Rectal smooth muscle tissue (tissue), 1 donor: ENCODE data around the gene MGAT5.

Experiments used
- H3K27ac ChIP-seq: one replicate; pipeline ENCODE4 v1.7.0; 2013; ENCODE audit warnings: low read depth, low read length, inconsistent platforms
- H3K27me3 ChIP-seq: one replicate; pipeline ENCODE4 v1.7.0; 2013; ENCODE audit warnings: low read length; ENCODE audit not compliant: control insufficient read depth, insufficient read depth
- H3K36me3 ChIP-seq: one replicate; pipeline ENCODE4 v1.7.0; 2013; ENCODE audit warnings: low read length; ENCODE audit not compliant: control insufficient read depth, insufficient read depth
- H3K4me1 ChIP-seq: one replicate; pipeline ENCODE4 v1.7.0; 2013; ENCODE audit warnings: low read length; ENCODE audit not compliant: control insufficient read depth, insufficient read depth
- H3K4me3 ChIP-seq: one replicate; pipeline ENCODE4 v1.7.0; 2013; ENCODE audit warnings: low read length
- H3K9ac ChIP-seq: one replicate; pipeline ENCODE4 v1.7.0; 2013; ENCODE audit warnings: low read length

The MGAT5 gene

GRCh38 chr2:134438371-134438770, 184.5 kb downstream of the MGAT5 start:
- H3K27me3 ChIP-seq = no peaks in the 10 kb centered on the region
- no peak overlapping the region for H3K9ac ChIP-seq
- no peak overlapping the region for H3K4me3 ChIP-seq
- no peaks in the 10 kb centered on the region for H3K4me1 ChIP-seq
- no peak overlapping the region for H3K27ac ChIP-seq
- peaks cover 8% of the 10 kb centered on the region for H3K36me3 ChIP-seq

- H3K4me1 ChIP-seq = no peaks in the 10 kb centered on the region
- H3K27me3 ChIP-seq = no peaks in the 10 kb centered on the region
- H3K4me3 ChIP-seq = no peak overlapping the region
- peaks cover 8% of the 10 kb centered on the region for H3K36me3 ChIP-seq
- no peak overlapping the region for H3K9ac ChIP-seq
- H3K27ac ChIP-seq = no peak overlapping the region
These were observed 186.6 kb downstream of the MGAT5 start for GRCh38 chr2:134440336-134440909.

GRCh38 chr2:134441153-134441863, 187.4 kb downstream of the MGAT5 start:
- Histone ChIP-seq H3K27ac (no peak overlapping the region), H3K9ac (no peak overlapping the region), H3K36me3 (peaks cover 8% of the 10 kb centered on the region), H3K4me1 (no peaks in the 10 kb centered on the region), H3K27me3 (no peaks in the 10 kb centered on the region), H3K4me3 (no peak overlapping the region)

GRCh38 chr2:134443814-134444480, 190.1 kb downstream of the MGAT5 start:
- Histone ChIP-seq H3K4me1 (no peaks in the 10 kb centered on the region), H3K27me3 (no peaks in the 10 kb centered on the region), H3K27ac (no peak overlapping the region), H3K9ac (no peak overlapping the region), H3K36me3 (peaks cover 5% of the 10 kb centered on the region), H3K4me3 (no peak overlapping the region)

GRCh38 chr2:134445116-134445515, 191.2 kb downstream of the MGAT5 start:
- H3K27me3 ChIP-seq = no peaks in the 10 kb centered on the region
- no peaks in the 10 kb centered on the region for H3K4me1 ChIP-seq
- H3K4me3 ChIP-seq = no peak overlapping the region
- no peak overlapping the region for H3K9ac ChIP-seq
- H3K27ac ChIP-seq = no peak overlapping the region
- peaks cover 4% of the 10 kb centered on the region for H3K36me3 ChIP-seq

GRCh38 chr2:134445985-134446382, 192.1 kb downstream of the MGAT5 start:
- Histone ChIP-seq H3K9ac (no peak overlapping the region), H3K36me3 (peaks cover 4% of the 10 kb centered on the region), H3K4me3 (no peak overlapping the region), H3K4me1 (no peaks in the 10 kb centered on the region), H3K27me3 (no peaks in the 10 kb centered on the region), H3K27ac (no peak overlapping the region)

GRCh38 chr2:134446383-134447017, 192.6 kb downstream of the MGAT5 start:
- H3K4me1 ChIP-seq = no peaks in the 10 kb centered on the region
- no peaks in the 10 kb centered on the region for H3K27me3 ChIP-seq
- no peak overlapping the region for H3K4me3 ChIP-seq
- no peak overlapping the region for H3K27ac ChIP-seq
- H3K36me3 ChIP-seq = peaks cover 4% of the 10 kb centered on the region
- no peak overlapping the region for H3K9ac ChIP-seq

- H3K27ac ChIP-seq = no peak overlapping the region
- H3K9ac ChIP-seq = no peak overlapping the region
- no peaks in the 10 kb centered on the region for H3K36me3 ChIP-seq
- H3K4me3 ChIP-seq = no peak overlapping the region
- H3K27me3 ChIP-seq = no peaks in the 10 kb centered on the region
- H3K4me1 ChIP-seq = no peaks in the 10 kb centered on the region
These were observed 193.8 kb downstream of the MGAT5 start for GRCh38 chr2:134447669-134448068.

- Histone ChIP-seq H3K36me3 (no peaks in the 10 kb centered on the region), H3K27me3 (no peaks in the 10 kb centered on the region), H3K4me1 (no peaks in the 10 kb centered on the region), H3K4me3 (no peak overlapping the region), H3K9ac (no peak overlapping the region), H3K27ac (no peak overlapping the region)
These were observed 194.8 kb downstream of the MGAT5 start for GRCh38 chr2:134448650-134449049.

- no peak overlapping the region for H3K27ac ChIP-seq
- no peaks in the 10 kb centered on the region for H3K36me3 ChIP-seq
- no peaks in the 10 kb centered on the region for H3K27me3 ChIP-seq
These were observed 195.3 kb downstream of the MGAT5 start for GRCh38 chr2:134449157-134449556.

GRCh38 chr2:134449751-134450513, 196.1 kb downstream of the MGAT5 start:
- no peaks in the 10 kb centered on the region for H3K27me3 ChIP-seq
- no peaks in the 10 kb centered on the region for H3K36me3 ChIP-seq
- H3K4me1 ChIP-seq = no peaks in the 10 kb centered on the region
- no peak overlapping the region for H3K27ac ChIP-seq
- H3K9ac ChIP-seq = no peak overlapping the region
- H3K4me3 ChIP-seq = no peak overlapping the region

More at GRCh38 chr2:134449157-134449556, 195.3 kb downstream of the MGAT5 start:
- Histone ChIP-seq H3K9ac (no peak overlapping the region), H3K4me3 (no peak overlapping the region), H3K4me1 (no peaks in the 10 kb centered on the region)

GRCh38 chr2:134451347-134451630, 197.4 kb downstream of the MGAT5 start:
- no peaks in the 10 kb centered on the region for H3K4me1 ChIP-seq

More at GRCh38 chr2:134451347-134451630, 197.4 kb downstream of the MGAT5 start:
- no peak overlapping the region for H3K4me3 ChIP-seq
- H3K9ac ChIP-seq = no peak overlapping the region
- no peaks in the 10 kb centered on the region for H3K36me3 ChIP-seq
- no peaks in the 10 kb centered on the region for H3K27me3 ChIP-seq
- no peak overlapping the region for H3K27ac ChIP-seq
